ENCODE measurements around the gene RPP30. TPM values are rescaled to one million over a fixed set of nuclear protein-coding genes. Genes with fewer than 3 reads are reported as not detected.

Gene RPP30
- total RNA-seq, 2 experiments from 2014 or later, result 55.8 to 56.8 TPM

- TF ChIP-seq, protein P1, sequence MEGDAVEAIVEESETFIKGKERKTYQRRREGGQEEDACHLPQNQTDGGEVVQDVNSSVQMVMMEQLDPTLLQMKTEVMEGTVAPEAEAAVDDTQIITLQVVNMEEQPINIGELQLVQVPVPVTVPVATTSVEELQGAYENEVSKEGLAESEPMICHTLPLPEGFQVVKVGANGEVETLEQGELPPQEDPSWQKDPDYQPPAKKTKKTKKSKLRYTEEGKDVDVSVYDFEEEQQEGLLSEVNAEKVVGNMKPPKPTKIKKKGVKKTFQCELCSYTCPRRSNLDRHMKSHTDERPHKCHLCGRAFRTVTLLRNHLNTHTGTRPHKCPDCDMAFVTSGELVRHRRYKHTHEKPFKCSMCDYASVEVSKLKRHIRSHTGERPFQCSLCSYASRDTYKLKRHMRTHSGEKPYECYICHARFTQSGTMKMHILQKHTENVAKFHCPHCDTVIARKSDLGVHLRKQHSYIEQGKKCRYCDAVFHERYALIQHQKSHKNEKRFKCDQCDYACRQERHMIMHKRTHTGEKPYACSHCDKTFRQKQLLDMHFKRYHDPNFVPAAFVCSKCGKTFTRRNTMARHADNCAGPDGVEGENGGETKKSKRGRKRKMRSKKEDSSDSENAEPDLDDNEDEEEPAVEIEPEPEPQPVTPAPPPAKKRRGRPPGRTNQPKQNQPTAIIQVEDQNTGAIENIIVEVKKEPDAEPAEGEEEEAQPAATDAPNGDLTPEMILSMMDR (IDR thresholded peaks at IDR 0.05), result no peak
- DNase-seq (no peak), ATAC-seq (no peak)
- CTCF ChIA-PET, result interaction anchor here (1.3 kb wide), 1 partner anchor 33 kb away, joined by 4 read pairs; no protein-coding TSS in a partner anchor
- H3K36me3 Mint-ChIP-seq (ENCODE audit: low read depth), result no peaks in the 10 kb centered on the region
- intact Hi-C loops (cut with micrococcal nuclease), result no loop called here
- H3K4me1 Mint-ChIP-seq (ENCODE audit: low read depth), result peaks cover 14% of the 10 kb centered on the region
- no peaks in the 10 kb centered on the region for H3K27me3 Mint-ChIP-seq
- POLR2A ChIA-PET, result interaction anchor here (0.7 to 1.1 kb wide), 2 partner anchors 11 to 38 kb away, joined by 3 read pairs; no protein-coding TSS in a partner anchor
- no peak overlapping the region for H3K27ac Mint-ChIP-seq
- H3K9me3 Mint-ChIP-seq, result no peaks in the 10 kb centered on the region
- H3K4me3 Mint-ChIP-seq, result no peak overlapping the region
Measured at GRCh38 chr10:90944749-90945148, 73.0 kb downstream of the RPP30 start.

- ChIA-PET CTCF (interaction anchor here (1.2 to 1.3 kb wide), 2 partner anchors 34 kb away, joined by 3 to 4 read pairs; no protein-coding TSS in a partner anchor), POLR2A (interaction anchor here (0.6 to 1.1 kb wide), 3 partner anchors 13 to 1174 kb away, joined by 3 read pairs; no protein-coding TSS in a partner anchor)
- intact Hi-C loops (cut with micrococcal nuclease), result no loop called here
- peaks cover 14% of the 10 kb centered on the region for H3K4me1 Mint-ChIP-seq (ENCODE audit: low read depth)
- H3K27ac Mint-ChIP-seq, result no peak overlapping the region
- DNase-seq (no peak), ATAC-seq (peak; percentile 56)
- no peaks in the 10 kb centered on the region for H3K27me3 Mint-ChIP-seq
- no peak overlapping the region for H3K4me3 Mint-ChIP-seq
- H3K9me3 Mint-ChIP-seq, result no peaks in the 10 kb centered on the region
- TF ChIP-seq, protein P1 (IDR thresholded peaks at IDR 0.05), result no peak
- no peaks in the 10 kb centered on the region for H3K36me3 Mint-ChIP-seq (ENCODE audit: low read depth)
Measured at GRCh38 chr10:90945491-90946070, 73.8 kb downstream of the RPP30 start.

DNA sequence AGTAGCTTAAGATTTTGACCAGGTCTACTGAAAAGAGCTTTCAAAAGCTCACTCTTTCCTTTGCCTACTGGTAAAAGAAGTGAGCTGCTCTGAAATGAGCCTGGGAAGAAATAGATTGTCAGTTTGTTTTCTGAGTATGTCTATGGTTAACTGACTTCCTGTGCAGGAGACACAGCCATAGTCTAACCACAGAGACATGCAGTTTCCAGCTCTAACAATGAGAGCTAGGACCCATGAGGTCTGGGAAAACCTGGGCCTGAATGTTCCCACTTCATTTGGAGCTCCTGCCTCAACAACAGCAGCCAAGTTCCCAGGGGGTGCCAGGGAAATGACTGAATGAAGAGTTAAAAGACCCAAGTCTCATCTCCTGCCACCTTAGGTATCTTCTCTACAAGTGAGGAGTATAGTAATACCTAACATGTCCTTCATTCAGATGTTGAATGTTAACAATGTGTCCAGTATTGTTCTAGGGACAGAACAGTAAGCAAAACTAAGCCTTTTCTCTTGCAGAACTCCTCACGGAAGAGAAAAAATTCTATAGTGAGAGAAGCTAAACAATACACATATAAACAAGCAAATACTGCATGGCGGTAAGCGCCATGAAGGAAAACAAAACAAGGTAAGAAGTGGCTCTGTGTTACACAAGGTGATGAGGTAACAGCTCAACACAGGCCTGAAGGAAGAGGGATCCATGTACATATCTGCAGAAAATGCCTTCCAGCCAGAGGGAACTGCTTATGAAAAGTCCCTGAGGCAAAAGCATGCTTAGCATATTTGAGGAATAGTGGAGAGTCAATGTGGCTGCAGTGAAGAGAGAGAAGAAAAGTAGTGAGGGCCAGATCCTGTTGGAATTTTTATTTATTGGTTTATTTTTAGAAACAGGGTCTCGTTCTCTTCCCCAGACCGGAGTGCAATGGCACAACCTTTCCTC lies 75.5 kb downstream of the RPP30 start:
- Mint-ChIP-seq H3K27me3 (no peaks in the 10 kb centered on the region), H3K4me1 (ENCODE audit: low read depth) (peaks cover 14% of the 10 kb centered on the region), H3K9me3 (peaks cover 3% of the 10 kb centered on the region), H3K36me3 (ENCODE audit: low read depth) (no peaks in the 10 kb centered on the region), H3K27ac (peak overlapping the region; percentile 79), H3K4me3 (no peak overlapping the region)
- intact Hi-C loops (cut with micrococcal nuclease), result no loop called here
- POLR2A ChIA-PET, result no interaction called here
- peak; percentile 5 for DNase-seq
- TF ChIP-seq, protein P1 (IDR thresholded peaks at IDR 0.05), result no peak
- CTCF ChIA-PET, result interaction anchor here (1.1 to 1.9 kb wide), 4 partner anchors 30 to 60 kb away, joined by 3 to 7 read pairs (median 3); no protein-coding TSS in a partner anchor
- ATAC-seq, result peak; percentile 62

Other genes starting within 250 kb of the RPP30 start
- not detected for gene HTR7, start 13.9 kb upstream of the RPP30 start, total RNA-seq
- not detected for gene ANKRD1, start 49.1 kb downstream of the RPP30 start, total RNA-seq

All from activated CD8-positive, alpha-beta T cell treated with anti-CD3 and anti-CD28 coated beads for 36 hours (primary cell).